LHCN-M2 (cell line): ENCODE measurements around the gene CCDC17. TPM values are rescaled to one million over a fixed set of nuclear protein-coding genes. Genes with fewer than 3 reads are reported as not detected.
"Not testable (repeated sequence)": the region's sequence is repeated elsewhere in the genome, so short reads cannot be mapped to it uniquely, and the experiment has no call there.

Experiments used
- DNase-seq: peaks from one replicate; pipeline ENCODE4 v3.0.0-alpha.2; 2012; ENCODE audit warnings: low read depth
- total RNA-seq: library from RNA; depleted of rRNA; stranded (reverse); fragments of >200 nt; gene quantifications from 2 replicates; pipeline ENCODE4 v1.2.3, GENCODE V29; 2014

The CCDC17 gene
- total RNA-seq, 1 experiment from 2014 or later, result 0.98 TPM

- DNase-seq, result no peak
Measured at GRCh38 chr1:45621895-45622523, 1.8 kb downstream of the CCDC17 start.

- DNase-seq, result no peak
Measured at GRCh38 chr1:45621501-45621836, 2.4 kb downstream of the CCDC17 start.

DNA sequence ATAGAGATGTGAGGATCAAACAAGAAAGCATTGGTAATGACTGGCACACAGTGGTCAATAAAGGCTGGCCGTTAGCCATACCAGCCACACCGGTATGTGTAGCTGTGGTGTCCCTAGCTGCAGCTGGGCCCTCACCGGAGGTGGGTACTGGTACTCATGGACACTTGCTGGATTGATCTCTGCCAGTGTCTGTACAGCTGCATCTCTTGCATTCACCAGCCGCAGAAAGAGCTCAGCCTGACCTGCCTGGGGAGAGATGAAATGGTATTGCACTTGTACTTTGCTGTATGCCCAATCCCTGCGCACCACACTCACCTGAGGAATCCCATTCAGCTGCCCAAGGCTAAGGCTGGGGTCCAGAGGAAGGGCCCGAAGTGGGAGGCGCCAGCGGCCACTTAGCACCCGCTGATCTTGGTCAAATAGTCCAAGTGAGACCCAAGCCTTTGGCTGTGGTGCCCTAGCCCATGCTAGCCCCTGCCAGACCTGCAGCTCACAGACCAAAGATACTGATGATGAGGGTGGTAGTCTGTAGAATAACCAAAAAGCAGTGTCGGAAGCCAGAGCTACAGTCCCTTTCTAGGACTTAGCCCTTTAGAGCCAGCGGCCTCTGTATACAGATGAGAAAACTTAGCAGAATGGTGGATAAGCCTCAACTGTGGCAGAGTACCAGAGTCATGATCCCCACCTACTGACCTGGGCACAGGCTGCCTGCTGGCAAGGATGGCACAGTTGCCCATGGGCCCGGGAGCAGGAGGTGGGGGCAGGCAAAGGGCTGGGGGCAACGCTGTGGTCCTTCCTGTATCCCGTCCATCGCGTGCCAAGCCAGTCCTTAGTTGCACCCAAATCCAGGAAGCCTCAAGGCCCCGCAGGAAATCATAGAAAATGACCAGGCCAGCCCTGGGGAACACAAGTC lies 3.0 kb downstream of the CCDC17 start:
- DNase-seq, result no peak

DNA sequence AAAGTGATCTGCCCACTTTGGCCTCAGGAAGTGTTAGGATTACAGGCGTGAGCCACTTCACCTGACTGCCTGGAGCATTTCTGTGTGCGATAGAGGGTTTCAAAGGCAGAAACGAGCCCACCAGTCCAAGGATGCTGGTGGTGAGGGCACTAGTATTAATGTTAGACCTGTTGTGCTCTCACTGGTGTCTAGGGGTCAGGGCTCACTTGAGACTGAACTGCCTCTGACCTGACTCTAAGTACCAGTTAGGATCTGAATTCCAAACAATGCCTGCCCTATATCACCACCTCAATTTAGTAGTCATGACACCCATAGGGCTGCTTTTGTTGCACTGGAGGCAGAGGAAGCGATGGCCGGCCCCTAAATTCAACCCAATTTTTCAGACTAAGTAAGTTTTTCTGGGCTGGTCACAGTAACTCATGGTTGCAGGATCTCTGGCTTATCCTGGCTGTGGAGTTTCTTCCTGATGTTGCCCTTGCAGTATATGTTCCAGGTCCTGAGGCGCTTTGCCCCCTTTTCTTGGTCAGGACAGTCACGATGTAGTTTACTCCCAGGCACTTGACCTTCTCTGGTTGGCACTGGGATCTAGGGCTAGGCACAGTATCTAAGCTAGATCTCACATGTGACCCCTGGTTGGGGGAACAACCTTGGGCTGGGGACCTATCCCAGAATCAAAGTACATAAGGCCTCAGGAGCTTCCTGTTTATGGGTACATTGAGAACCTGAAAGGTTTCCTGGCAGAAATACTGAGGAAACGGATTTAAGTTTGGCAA lies 4.5 kb downstream of the CCDC17 start:
- no peak for DNase-seq

GRCh38 chr1:45617618-45618017 lies 6.2 kb downstream of the CCDC17 start:
- peak; percentile 39 for DNase-seq

GRCh38 chr1:45615885-45616284 lies 8.0 kb downstream of the CCDC17 start:
- DNase-seq, result no peak

DNA sequence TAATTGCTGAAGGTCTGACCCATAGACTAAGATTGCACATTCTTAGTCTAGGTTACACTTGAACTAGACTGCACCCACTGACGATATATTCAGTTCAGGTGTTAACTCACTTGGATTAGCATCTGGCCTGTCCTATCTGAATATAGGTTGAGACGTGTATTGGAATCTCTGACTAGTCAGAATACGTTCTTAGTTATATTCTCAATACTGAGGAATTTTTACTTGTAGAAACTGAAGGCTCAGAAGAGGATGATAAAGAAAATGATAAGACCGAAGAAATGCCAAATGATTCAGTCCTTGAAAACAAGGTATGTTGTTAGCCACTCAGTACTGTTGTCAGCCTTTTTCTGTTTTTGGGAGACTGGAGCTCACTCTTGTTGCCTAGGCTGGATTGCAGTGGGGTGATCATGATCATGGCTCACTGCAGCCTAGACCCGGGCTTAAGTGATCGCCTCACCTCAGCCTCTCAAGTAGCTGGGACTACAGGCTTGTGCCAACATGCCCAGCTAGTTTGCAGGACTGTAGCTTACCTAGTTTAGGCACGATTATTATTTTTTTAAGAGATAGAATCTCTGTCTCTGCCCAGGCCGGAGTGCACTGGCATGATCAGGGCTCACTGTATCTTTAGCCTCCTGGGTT lies 10.8 kb downstream of the CCDC17 start:
- DNase-seq, result no peak

- no peak for DNase-seq
Measured at GRCh38 chr1:45610589-45611226, 13.1 kb downstream of the CCDC17 start.

- no peak for DNase-seq
Measured at GRCh38 chr1:45608175-45609156, 15.4 kb downstream of the CCDC17 start.

DNA sequence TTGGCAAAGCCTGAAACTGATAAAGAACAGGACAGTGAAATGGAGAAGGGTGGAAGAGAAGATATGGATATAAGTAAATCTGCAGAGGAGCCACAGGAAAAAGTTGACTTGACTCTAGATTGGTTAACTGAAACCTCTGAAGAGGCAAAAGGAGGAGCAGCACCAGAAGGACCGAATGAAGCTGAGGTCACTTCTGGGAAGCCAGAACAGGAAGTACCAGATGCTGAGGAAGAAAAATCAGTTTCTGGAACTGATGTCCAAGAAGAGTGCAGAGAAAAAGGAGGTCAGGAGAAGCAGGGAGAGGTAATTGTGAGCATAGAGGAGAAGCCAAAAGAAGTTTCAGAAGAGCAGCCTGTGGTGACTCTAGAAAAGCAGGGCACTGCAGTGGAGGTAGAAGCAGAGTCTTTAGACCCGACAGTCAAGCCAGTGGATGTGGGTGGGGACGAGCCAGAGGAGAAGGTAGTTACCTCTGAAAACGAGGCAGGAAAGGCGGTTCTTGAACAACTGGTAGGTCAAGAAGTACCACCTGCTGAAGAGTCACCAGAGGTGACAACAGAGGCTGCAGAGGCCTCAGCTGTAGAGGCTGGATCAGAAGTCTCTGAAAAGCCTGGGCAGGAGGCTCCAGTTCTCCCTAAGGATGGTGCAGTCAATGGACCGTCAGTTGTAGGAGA lies 16.3 kb downstream of the CCDC17 start:
- no peak for DNase-seq

DNA sequence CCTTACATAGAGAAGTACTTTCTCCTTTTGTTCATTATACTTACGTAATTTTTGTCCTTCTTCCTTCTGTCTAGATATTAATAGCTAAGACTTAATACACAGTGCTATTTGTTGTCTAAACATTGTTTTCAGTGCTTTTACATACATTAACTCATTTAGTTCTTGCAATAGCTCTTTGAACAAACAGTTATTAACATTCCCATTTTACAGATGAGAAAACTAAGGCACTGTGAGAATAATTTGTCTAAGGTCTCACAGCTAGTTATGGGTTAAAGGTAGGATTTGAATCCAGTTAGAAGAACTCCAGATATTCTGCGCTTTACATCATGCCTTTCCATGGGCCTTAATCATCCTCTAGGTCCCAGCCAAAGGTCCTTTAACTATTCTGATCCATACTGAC lies 19.6 kb downstream of the CCDC17 start:
- DNase-seq, result no peak

GRCh38 chr1:45596765-45597164 lies 27.1 kb downstream of the CCDC17 start:
- DNase-seq, result not testable (repeated sequence)

- DNase-seq, result no peak
Measured at GRCh38 chr1:45594412-45594811, 29.4 kb downstream of the CCDC17 start.

- no peak for DNase-seq
Measured at GRCh38 chr1:45589861-45590260, 34.0 kb downstream of the CCDC17 start.

- DNase-seq, result no peak
Measured at GRCh38 chr1:45586769-45587168, 37.1 kb downstream of the CCDC17 start.

DNA sequence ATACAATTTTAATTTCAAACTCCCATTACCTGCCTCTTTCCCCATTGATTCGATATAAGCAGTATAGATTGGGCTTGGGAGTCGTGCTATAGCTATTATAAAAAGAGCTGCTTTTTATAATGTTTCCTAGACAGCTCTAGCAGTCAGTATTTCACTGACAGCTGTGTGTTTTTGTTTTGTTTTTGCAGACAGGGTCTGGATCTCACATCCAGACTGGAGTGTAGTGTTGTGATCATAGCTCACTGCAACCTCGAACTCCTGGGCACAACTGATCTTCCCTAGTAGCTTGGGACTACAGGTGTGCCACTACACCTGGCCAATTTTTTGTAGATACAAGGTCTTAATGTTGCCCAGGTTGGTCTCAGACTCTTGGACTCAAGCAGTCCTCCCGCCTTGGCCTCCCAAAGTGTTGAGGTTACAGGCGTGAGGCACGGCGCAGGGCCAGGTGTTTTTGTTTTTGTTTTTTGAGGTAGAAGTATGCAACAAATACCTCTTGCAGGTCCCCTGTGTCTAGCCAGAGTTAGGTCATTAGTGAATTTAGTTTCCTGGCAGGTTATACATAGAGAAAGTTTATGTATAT lies 38.3 kb downstream of the CCDC17 start:
- DNase-seq, result no peak

- DNase-seq, result no peak
Measured at GRCh38 chr1:45585110-45585426, 38.8 kb downstream of the CCDC17 start.

GRCh38 chr1:45584351-45585109 lies 39.3 kb downstream of the CCDC17 start:
- peak; percentile 84 for DNase-seq
